HepG2 (cell line): ENCODE data around the gene CAPG. TPM values are rescaled to one million over a fixed set of nuclear protein-coding genes. Genes with fewer than 3 reads are reported as not detected.

Experiments
- ATF5 ChIP-seq: sonication (generic); formaldehyde crosslinking; IDR thresholded peaks from 2 replicates; pipeline ENCODE4 v1.4.0; 2020; ENCODE audit warnings: mild to moderate bottlenecking, low read depth, missing genetic modification reagents
- BCL6 ChIP-seq: IDR thresholded peaks from 2 replicates; pipeline ENCODE4 v1.6.1; 2016; ENCODE audit warnings: missing genetic modification reagents, missing compliant biosample characterization
- FOXK2 ChIP-seq: fragments of 450-650 bp; IDR thresholded peaks from 2 replicates; pipeline ENCODE4 v1.6.1; 2016
- HOXA3 ChIP-seq: sonication (generic); formaldehyde crosslinking; IDR thresholded peaks from 2 replicates; pipeline ENCODE4 v1.5.0; 2020; ENCODE audit warnings: missing genetic modification reagents
- NFAT5 ChIP-seq: sonication (generic); formaldehyde crosslinking; IDR thresholded peaks from 2 replicates; pipeline ENCODE4 v1.4.0; 2020; ENCODE audit warnings: missing genetic modification reagents
- NFE2L2 ChIP-seq: fragments of 150-350 bp; IDR thresholded peaks from 2 replicates; pipeline ENCODE4 v1.6.1; 2014; ENCODE audit warnings: low read length
- RELA ChIP-seq: sonication (generic); formaldehyde crosslinking; IDR thresholded peaks from 2 replicates; pipeline ENCODE4 v1.4.0; 2020; ENCODE audit warnings: missing genetic modification reagents
- SALL2 ChIP-seq: sonication (generic); formaldehyde crosslinking; IDR thresholded peaks from 2 replicates; pipeline ENCODE4 v1.8.1; 2023; ENCODE audit warnings: mild to moderate bottlenecking, missing genetic modification reagents, inconsistent platforms
- ZBTB40 ChIP-seq, 2 experiments: fragments of 450-650 bp in 1 of 2; sonication (generic) in 1 of 2; formaldehyde crosslinking in 1 of 2; IDR thresholded peaks; 2 replicates each; pipeline versions ENCODE4 v1.6.1 to v1.8.0; 2016 to 2022; ENCODE audit warnings: antibody characterized with exemption in 1 of 2, mild to moderate bottlenecking in 1 of 2, missing genetic modification reagents in 1 of 2
- ZIK1 ChIP-seq: sonication (generic); formaldehyde crosslinking; IDR thresholded peaks from 2 replicates; pipeline ENCODE4 v1.5.0; 2020; ENCODE audit warnings: mild to moderate bottlenecking, low read depth, missing genetic modification reagents, borderline replicate concordance
- ZMAT3 ChIP-seq: sonication (generic); formaldehyde crosslinking; conservative IDR thresholded peaks from 2 replicates; pipeline ENCODE4 v1.7.0; 2021; ENCODE audit warnings: missing genetic modification reagents
- ZMYM2 ChIP-seq: sonication (generic); formaldehyde crosslinking; IDR thresholded peaks from 2 replicates; pipeline ENCODE4 v1.8.0; 2022; ENCODE audit warnings: mild to moderate bottlenecking, missing genetic modification reagents
- ZNF652 ChIP-seq: IDR thresholded peaks from 2 replicates; pipeline ENCODE4 v1.6.1; 2016; ENCODE audit warnings: low read depth, borderline replicate concordance
- ZNF737 ChIP-seq: sonication (generic); formaldehyde crosslinking; IDR thresholded peaks from 2 replicates; pipeline ENCODE4 v1.5.0; 2020; ENCODE audit warnings: missing genetic modification reagents, mild to moderate bottlenecking, borderline replicate concordance
- polyA plus RNA-seq, 8 experiments: library from polyadenylated mRNA; depleted of rRNA in 3 of 8; stranded (reverse) in 7 of 8; unstranded in 1 of 8; fragments of >200 nt; fragmentation: Illumina TruSeq in 4 of 8; extraction: Trizol in 4 of 8; gene quantifications; 2 replicates each; pipeline versions ENCODE4 v1.2.1 to v1.2.3, GENCODE V29; 2011 to 2016; ENCODE audit warnings: low read depth in 4 of 8, missing spikeins in 1 of 8, mixed read lengths in 1 of 8; ENCODE audit not compliant: insufficient read depth in 1 of 8
- total RNA-seq, 5 experiments: library from RNA; depleted of rRNA; stranded (reverse); fragments of >200 nt; fragmentation: Illumina TruSeq; extraction: Trizol; gene quantifications; 2 replicates each; pipeline ENCODE4 v1.2.3, GENCODE V29; 2016; ENCODE audit warnings: low read depth in 1 of 5

CAPG gene
- total and polyA plus RNA-seq, 2 of the 13 experiments (the other 11 are each of a cell fraction or from before 2014, with no cell fraction given), result 12.7 to 18.2 TPM

GRCh38 chr2:85419009-85419675, 9.0 kb upstream of the CAPG start (continued):
- no peak; the same call in 1 of the 2 replicates for TF ChIP-seq NFAT5
- TF ChIP-seq ATF5 (CRISPR knock-in tag), result no peak
- TF ChIP-seq ZMAT3 (CRISPR knock-in tag), result no peak; the same call in 1 of the 2 replicates
- TF ChIP-seq ZIK1 (CRISPR knock-in tag), result no peak
- no peak for TF ChIP-seq FOXK2
- TF ChIP-seq BCL6 (CRISPR knock-in tag), result peak; percentile 70
- no peak for TF ChIP-seq SALL2 (CRISPR knock-in tag)
- TF ChIP-seq ZMYM2 (CRISPR knock-in tag), result no peak
- TF ChIP-seq NFE2L2, result no peak
- TF ChIP-seq HOXA3 (CRISPR knock-in tag), result no peak
- 0 out of 2 replicates have a peak, but pooled peaks have one; percentile 12 for TF ChIP-seq ZNF737 (CRISPR knock-in tag)
- TF ChIP-seq RELA, result peak; percentile 59; the same call in 1 of the 2 replicates
- no peak for TF ChIP-seq ZNF652
- TF ChIP-seq ZBTB40 (IDR thresholded peaks at IDR 0.05), result no peak
- no peak for TF ChIP-seq ZBTB40 (CRISPR knock-in tag; IDR thresholded peaks at IDR 0.05)
